H1 (cell line): ENCODE measurements around the gene PTCRA. TPM values are rescaled to one million over a fixed set of nuclear protein-coding genes. Genes with fewer than 3 reads are reported as not detected.

ENCODE experiments used
- CBX8 ChIP-seq: fragments of 300-800, 300-1000 bp; sonication (generic); IDR thresholded peaks from 2 replicates; pipeline ENCODE4 v1.7.1; 2016; ENCODE audit warnings: low read depth, low read length, borderline replicate concordance
- CEBPB ChIP-seq: IDR thresholded peaks from 2 replicates; pipeline ENCODE4 v1.6.1; 2012; ENCODE audit warnings: low read depth, low read length
- CHD2 ChIP-seq: IDR thresholded peaks from 2 replicates; pipeline ENCODE4 v1.6.1; 2012; ENCODE audit warnings: low read length, improper control_type of control experiment
- CREB1 ChIP-seq: IDR thresholded peaks from 2 replicates; pipeline ENCODE4 v1.6.1; 2012; ENCODE audit warnings: inconsistent platforms
- EGR1 ChIP-seq: IDR thresholded peaks from 2 replicates; pipeline ENCODE4 v1.6.1; 2011; ENCODE audit warnings: low read depth, low read length, borderline replicate concordance
- EZH2 ChIP-seq: fragments of 200-600 bp; sonication (generic); IDR thresholded peaks from 2 replicates; pipeline ENCODE4 v1.7.1; 2012; ENCODE audit warnings: low read depth, mild to moderate bottlenecking, moderate library complexity, low read length, inconsistent platforms; ENCODE audit not compliant: severe bottlenecking
- KDM4A ChIP-seq: IDR thresholded peaks from one replicate; pipeline ENCODE4 v1.7.1; 2012; ENCODE audit warnings: low read depth, mild to moderate bottlenecking, moderate library complexity, low read length, inconsistent platforms; ENCODE audit not compliant: severe bottlenecking
- POLR2A ChIP-seq, 2 experiments: IDR thresholded peaks; 1 replicate in 1 of 2; 2 replicates in 1 of 2; pipeline ENCODE4 v1.6.1; 2011; ENCODE audit warnings: low read depth in 2 of 2, low read length in 2 of 2, mild to moderate bottlenecking in 2 of 2; ENCODE audit errors: control extremely low read depth in 1 of 2
- POLR2AphosphoS5 ChIP-seq: IDR thresholded peaks from 2 replicates; pipeline ENCODE4 v1.6.1; 2011; ENCODE audit warnings: low read depth, low read length
- SAP30 ChIP-seq: fragments of 300-600 bp; sonication (generic); IDR thresholded peaks from 2 replicates; pipeline ENCODE4 v1.7.1; 2012; ENCODE audit warnings: low read length, moderate library complexity, mild to moderate bottlenecking, inconsistent platforms; ENCODE audit not compliant: insufficient read depth, insufficient replicate concordance
- SP1 ChIP-seq: IDR thresholded peaks from 2 replicates; pipeline ENCODE4 v1.6.1; 2011; ENCODE audit warnings: low read depth, low read length
- SP4 ChIP-seq: IDR thresholded peaks from 2 replicates; pipeline ENCODE4 v1.6.1; 2012; ENCODE audit warnings: low read length, inconsistent platforms
- TAF7 ChIP-seq: optimal IDR thresholded peaks from 2 replicates; pipeline ENCODE3; 2011; ENCODE audit warnings: low read depth, mild to moderate bottlenecking, inconsistent platforms, low read length, moderate library complexity, borderline replicate concordance
- TCF12 ChIP-seq: IDR thresholded peaks from 2 replicates; pipeline ENCODE4 v1.6.1; 2011; ENCODE audit warnings: low read depth, mild to moderate bottlenecking, low read length
- ZNF274 ChIP-seq: IDR thresholded peaks from 2 replicates; pipeline ENCODE4 v1.7.0; 2012; ENCODE audit warnings: low read length, borderline replicate concordance; ENCODE audit errors: extremely low read depth
- polyA plus RNA-seq, 7 experiments: library from polyadenylated mRNA; depleted of rRNA in 3 of 7; stranded (reverse) in 5 of 7; unstranded in 2 of 7; fragments of >200 nt in 5 of 7; fragments of 200-250 nt in 2 of 7; gene quantifications; 1 replicate in 5 of 7; 2 replicates in 1 of 7; 4 replicates in 1 of 7; pipeline versions ENCODE4 v1.2.1 to v1.2.3, GENCODE V29; 2011 to 2013; ENCODE audit warnings: missing spikeins in 2 of 7, mixed read lengths in 2 of 7
- total RNA-seq: library from RNA; stranded (reverse); fragmentation: NEBNext Ultra II Directional; extraction: Animal tissue kit (Norgen Biotek cat#: 25700); gene quantifications from 2 replicates; pipeline ENCODE4 v1.2.1, GENCODE V29; 2021
- TF ChIP-seq, protein P1 (sequence below): IDR thresholded peaks from 2 replicates; pipeline ENCODE4 v1.6.1; 2012; ENCODE audit warnings: inconsistent platforms

The PTCRA gene
- total and polyA plus RNA-seq, 2 of the 8 experiments (the other 6 are each of a cell fraction or from before 2014, with no cell fraction given), result not detected

GRCh38 chr6:42879372-42880239 is 36.2 kb upstream of the PTCRA start, which contains the start of gene RPL7L1 (continued):
- TF ChIP-seq TAF7 (peak; percentile 93), CEBPB (no peak), CHD2 (0 out of 2 replicates have a peak, but pooled peaks have one; percentile 23), SP4 (peak; percentile 92), POLR2A (IDR thresholded peaks at IDR 0.05; ENCODE audit: control extremely low read depth in 1 of 2, low read depth in 2 of 2, low read length in 2 of 2) (peak; percentile 92 to 97), POLR2AphosphoS5 (peak; percentile 96), CREB1 (peak; percentile 94), EZH2 (no peak), TCF12 (no peak), CBX8 (no peak), KDM4A (peak; percentile 58), EGR1 (no peak), ZNF274 (no peak), SAP30 (no peak), SP1 (no peak)
- TF ChIP-seq, protein P1, sequence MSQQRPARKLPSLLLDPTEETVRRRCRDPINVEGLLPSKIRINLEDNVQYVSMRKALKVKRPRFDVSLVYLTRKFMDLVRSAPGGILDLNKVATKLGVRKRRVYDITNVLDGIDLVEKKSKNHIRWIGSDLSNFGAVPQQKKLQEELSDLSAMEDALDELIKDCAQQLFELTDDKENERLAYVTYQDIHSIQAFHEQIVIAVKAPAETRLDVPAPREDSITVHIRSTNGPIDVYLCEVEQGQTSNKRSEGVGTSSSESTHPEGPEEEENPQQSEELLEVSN, result no peak
- TF ChIP-seq, all 59 proteins: peak for 25
